Fibroblast of lung (primary cell): ENCODE data around the gene SHANK2.

Source experiments
- EZH2 ChIP-seq: IDR thresholded peaks from 2 replicates; pipeline ENCODE4 v1.5.1; 2012; ENCODE audit warnings: low read length, control low read depth, mild to moderate bottlenecking; ENCODE audit errors: missing control alignments
- TF ChIP-seq, protein P1 (sequence below), 2 donors: IDR thresholded peaks in 1 of 2; conservative IDR thresholded peaks in 1 of 2; 1 replicate in 1 of 2; 2 replicates in 1 of 2; pipeline ENCODE4 v1.5.1; 2011 to 2012; ENCODE audit warnings: low read length in 2 of 2, control low read depth in 1 of 2, inconsistent platforms in 1 of 2, low read depth in 1 of 2, mild to moderate bottlenecking in 1 of 2

DNA sequence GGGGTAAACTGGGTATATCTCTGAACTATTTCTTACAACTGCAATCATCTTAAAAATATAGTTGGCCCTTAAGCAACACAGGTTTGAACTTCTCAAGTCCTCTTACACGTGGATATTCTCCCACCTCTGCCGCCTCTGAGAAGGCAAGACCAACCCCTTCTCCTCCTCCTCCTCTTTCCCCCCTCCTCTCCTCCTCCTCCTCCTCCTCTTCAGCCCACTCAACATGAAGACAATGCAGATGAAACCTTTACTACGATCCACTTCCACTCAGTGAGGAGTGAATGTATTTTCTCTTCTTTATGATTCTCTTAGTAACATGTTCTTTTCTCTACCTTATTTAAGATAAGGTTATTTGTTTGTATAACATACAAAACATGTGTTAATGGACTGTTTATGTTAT, 20.0 kb downstream of the SHANK2 start:
- TF ChIP-seq, protein P1, sequence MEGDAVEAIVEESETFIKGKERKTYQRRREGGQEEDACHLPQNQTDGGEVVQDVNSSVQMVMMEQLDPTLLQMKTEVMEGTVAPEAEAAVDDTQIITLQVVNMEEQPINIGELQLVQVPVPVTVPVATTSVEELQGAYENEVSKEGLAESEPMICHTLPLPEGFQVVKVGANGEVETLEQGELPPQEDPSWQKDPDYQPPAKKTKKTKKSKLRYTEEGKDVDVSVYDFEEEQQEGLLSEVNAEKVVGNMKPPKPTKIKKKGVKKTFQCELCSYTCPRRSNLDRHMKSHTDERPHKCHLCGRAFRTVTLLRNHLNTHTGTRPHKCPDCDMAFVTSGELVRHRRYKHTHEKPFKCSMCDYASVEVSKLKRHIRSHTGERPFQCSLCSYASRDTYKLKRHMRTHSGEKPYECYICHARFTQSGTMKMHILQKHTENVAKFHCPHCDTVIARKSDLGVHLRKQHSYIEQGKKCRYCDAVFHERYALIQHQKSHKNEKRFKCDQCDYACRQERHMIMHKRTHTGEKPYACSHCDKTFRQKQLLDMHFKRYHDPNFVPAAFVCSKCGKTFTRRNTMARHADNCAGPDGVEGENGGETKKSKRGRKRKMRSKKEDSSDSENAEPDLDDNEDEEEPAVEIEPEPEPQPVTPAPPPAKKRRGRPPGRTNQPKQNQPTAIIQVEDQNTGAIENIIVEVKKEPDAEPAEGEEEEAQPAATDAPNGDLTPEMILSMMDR (conservative IDR thresholded peaks at IDR 0.05 in 1 of 2, IDR thresholded peaks at IDR 0.05 in 1 of 2; ENCODE audit: low read depth in 1 of 2, low read length in 2 of 2) = no peak
- TF ChIP-seq EZH2 = no peak
